OCI-LY1 (cell line): ENCODE results near the gene RAE1.
A peak's percentile ranks its signal among the peaks of the same experiment; 100 is the strongest.

Experiments
- CTCF ChIP-seq: fragments of 200-600 bp; sonication (generic), shearing (Covaris generic); IDR thresholded peaks from 2 replicates; pipeline ENCODE4 v1.5.1; 2017; ENCODE audit warnings: mild to moderate bottlenecking, antibody characterized with exemption, low read length, moderate library complexity, mixed read lengths
- EZH2 ChIP-seq: fragments of 200-600 bp; sonication (generic), shearing (Covaris generic); IDR thresholded peaks from 2 replicates; pipeline ENCODE4 v1.8.0; 2017; ENCODE audit warnings: borderline replicate concordance, mixed run types, mild to moderate bottlenecking, antibody characterized with exemption, low read length, moderate library complexity, mixed read lengths

- TF ChIP-seq CTCF (peak; percentile 92), EZH2 (no peak)
These were observed 30.8 kb downstream of the RAE1 start for GRCh38 chr20:57381596-57382503.
